RPMI7951 (cell line): Measurements from ENCODE around the gene TLCD3B. TPM values are rescaled to one million over a fixed set of nuclear protein-coding genes. Genes with fewer than 3 reads are reported as not detected.
A peak's percentile ranks its signal among the peaks of the same experiment; 100 is the strongest.

ENCODE experiments used
- DNase-seq: peaks from one replicate; pipeline ENCODE4 v3.0.0-alpha.2; 2012; ENCODE audit warnings: low read depth
- total RNA-seq: library from RNA; depleted of rRNA; stranded (reverse); fragments of >200 nt; shearing (Covaris generic); gene quantifications from 2 replicates; pipeline ENCODE4 v1.2.3, GENCODE V29; 2014; rRNA removed

The TLCD3B gene, protein sequence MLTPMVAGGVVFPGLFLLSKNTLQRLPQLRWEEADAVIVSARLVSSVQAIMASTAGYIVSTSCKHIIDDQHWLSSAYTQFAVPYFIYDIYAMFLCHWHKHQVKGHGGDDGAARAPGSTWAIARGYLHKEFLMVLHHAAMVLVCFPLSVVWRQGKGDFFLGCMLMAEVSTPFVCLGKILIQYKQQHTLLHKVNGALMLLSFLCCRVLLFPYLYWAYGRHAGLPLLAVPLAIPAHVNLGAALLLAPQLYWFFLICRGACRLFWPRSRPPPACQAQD
- 0.12 and 0.49 TPM in 2 replicates for total RNA-seq

DNA sequence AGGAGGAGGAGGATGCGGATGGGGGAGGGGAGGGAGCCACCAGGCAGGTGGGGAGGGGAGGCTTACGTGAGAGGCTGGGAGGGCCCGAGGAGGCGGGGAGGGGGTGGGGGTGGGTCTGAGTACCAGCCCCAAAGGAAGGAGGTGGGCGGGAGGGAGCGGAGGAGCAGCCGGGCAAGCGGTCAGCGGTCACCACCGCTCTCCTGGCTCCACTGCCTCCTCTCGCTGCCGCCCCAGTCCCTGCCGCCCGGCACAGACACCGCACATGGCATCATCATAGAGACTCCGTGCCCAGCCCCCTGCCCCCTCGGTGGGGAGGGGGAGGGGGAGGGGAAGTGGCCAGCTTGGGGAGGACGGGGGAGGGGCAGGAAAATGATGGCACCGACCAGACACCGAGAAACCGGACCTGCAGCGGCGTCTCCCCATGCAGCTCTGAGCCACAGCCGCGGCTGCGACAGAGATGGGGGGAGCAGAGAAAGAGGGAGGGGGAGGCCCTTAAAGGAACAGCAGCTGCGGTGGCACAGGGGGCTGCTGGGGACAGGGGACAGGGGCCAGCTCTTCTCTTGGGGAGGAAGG, at the start of gene TLCD3B:
TLCD3B (minus strand) TSS at position 431 of the 573 bp plus-strand sequence. CDS start 744 bp downstream, outside the sequence.
- DNase-seq: no peak

DNA sequence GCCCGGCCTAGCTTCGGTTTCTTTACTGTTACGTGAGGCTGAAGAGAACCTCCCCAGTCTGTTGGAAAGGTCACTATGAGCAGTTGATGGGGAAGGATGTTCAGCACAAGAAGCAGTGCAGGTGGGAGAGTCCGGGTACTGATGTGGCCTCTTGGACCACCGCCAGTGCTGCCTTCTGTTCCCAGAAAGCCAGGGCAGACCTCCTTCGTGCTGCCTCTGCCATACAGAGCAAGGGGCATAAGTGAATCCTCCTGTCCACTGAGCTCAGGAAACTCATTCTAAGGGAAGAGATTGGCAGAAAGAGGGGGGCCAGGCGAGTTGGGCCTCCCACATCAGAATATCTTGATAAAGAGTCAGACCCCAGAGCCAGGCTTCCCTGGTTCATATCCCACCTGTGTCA, 48.4 kb upstream of the TLCD3B start:
- DNase-seq: no peak

DNA sequence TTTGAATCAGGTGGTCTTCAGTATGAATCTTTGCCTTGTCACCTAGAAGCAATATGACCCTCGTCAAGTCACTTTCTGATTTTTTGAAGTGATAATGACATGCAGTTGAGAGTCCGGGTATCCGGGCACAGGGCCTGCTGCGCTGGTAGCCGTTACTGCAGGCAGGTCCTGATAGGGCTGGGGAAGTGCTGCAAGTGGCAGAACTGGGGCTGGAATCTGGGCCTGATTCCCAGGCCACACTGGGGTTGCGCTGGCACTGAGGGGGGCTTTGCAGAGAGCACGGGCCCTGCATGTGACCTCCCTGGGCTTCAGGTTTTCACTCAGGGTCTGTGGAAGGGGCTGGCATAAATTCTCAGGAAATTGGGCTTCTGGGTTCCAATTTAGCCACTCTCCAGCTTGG, 47.7 kb upstream of the TLCD3B start:
- no peak for DNase-seq

DNA sequence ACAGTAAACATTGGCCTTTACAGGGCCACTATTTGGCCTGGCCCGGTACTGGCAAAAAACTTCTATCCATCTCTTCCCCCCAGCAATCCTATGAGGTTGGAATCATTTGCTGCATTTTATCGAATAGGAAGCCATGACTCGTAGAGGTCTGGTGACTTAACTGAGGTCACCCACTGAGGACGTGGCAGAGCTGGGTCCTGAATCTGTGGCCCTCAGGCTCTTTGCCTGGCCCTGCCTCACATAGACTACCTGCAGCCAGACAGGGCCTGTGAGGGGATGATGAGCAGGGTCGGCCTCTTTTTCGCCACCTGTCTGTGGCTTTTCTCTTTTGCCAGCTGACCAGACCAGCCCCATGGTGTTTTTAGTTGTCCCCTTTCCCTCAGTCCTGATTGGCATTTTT, 46.6 kb upstream of the TLCD3B start:
- DNase-seq: no peak

DNA sequence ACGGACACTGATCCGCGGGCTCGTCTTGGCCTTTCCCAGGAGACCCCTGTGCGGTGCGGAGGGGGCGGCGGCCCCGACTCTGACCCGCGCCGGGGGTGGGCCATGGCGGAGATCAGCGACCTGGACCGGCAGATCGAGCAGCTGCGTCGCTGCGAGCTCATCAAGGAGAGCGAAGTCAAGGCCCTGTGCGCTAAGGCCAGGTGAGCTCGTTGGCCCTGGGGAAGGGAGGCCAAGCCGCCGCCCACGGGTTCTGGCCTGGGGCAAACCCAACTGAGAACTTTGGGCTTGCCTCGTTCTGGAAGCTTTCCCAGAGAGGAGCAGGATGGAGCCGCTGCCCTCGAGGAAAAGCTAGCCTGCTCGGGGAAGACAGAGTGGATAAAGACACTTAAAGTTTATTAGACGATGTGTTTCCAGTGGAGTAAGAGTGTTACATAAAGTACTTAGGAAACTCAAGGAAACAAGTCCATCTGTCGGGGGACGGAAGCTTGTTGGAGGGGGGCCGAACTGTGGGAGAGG, 45.3 kb upstream of the TLCD3B start:
- DNase-seq: no peak

DNA sequence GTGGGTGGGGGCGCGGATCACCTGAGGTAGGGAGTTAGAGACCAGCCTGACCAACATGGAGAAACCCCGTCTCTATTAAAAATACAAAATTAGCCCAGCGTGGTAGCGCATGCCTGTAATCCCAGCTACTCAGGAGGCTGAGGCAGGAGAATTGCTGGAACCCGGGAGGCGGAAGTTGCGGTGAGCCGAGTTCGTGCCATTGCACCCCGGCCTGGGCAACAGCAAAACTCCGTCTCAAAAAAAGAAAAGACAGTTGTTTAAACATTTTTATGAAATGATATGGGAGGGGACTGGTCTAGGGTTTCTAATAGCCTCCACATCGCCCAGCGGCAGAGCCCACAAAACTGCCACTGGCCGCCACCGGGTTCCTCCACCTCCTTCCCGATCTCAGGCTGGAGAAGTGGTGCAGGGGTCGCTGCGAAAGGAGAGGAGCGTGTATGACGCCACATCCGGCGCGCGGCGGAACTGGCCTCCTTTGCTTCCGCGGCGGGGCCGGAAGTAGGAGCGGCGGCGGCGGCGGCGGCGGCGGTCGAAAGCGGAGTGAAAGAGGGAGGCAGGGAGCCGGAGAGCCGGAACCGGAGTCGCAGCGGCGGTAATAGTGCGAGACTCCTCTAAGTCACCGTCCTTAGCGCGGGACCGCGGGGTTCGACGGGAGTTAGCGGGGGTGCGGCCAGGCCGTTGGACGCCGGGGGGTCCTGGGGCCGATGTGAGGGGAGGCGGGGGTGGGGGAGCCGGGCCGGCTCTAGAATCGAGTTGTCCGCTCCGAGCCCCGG, 44.6 kb upstream of the TLCD3B start, which contains the start of gene PPP4C:
PPP4C (plus strand) TSS at position 492 of the 773 bp plus-strand sequence. CDS start 384 bp downstream, outside the sequence.
- peak; percentile 88 for DNase-seq

DNA sequence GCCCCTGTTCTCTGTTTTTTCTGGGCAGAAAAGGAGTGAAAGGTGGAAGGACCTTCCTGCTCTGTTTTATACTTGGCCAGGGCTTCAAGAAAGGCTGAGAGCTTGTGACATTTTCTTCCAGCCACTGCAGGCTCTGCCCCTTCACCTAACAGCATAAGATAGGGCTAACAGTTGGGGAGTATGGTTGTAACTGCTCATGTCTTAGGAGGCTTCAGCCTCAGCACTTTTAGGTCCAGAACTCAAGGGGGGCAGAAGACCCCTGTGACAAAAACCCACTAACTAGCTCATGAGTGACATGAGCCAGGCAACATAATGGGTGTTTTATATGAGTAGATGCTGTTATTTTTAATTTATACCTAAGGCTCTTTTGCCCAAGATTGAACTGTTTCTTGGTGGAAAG, 39.4 kb upstream of the TLCD3B start:
- DNase-seq: no peak

DNA sequence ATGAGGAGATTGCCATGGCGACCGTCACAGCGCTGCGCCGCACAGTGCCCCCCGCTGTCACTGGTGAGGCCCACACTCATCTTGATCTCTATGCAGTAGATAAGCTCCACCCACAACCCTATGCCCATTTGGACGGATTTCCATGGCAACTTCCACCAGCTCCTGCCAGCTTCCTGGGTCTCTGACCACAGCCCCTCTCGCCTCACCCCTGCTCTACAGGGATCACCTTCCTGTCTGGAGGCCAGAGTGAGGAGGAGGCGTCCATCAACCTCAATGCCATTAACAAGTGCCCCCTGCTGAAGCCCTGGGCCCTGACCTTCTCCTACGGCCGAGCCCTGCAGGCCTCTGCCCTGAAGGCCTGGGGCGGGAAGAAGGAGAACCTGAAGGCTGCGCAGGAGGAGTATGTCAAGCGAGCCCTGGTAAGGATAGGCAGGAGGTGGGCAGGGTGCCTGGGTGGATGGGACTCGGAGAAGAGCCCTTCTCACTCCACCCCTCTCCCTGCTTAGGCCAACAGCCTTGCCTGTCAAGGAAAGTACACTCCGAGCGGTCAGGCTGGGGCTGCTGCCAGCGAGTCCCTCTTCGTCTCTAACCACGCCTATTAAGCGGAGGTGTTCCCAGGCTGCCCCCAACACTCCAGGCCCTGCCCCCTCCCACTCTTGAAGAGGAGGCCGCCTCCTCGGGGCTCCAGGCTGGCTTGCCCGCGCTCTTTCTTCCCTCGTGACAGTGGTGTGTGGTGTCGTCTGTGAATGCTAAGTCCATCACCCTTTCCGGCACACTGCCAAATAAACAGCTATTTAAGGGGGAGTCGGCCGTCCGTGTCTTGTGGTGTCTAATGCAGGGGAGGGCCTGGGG, 38.8 kb upstream of the TLCD3B start:
- DNase-seq: no peak

DNA sequence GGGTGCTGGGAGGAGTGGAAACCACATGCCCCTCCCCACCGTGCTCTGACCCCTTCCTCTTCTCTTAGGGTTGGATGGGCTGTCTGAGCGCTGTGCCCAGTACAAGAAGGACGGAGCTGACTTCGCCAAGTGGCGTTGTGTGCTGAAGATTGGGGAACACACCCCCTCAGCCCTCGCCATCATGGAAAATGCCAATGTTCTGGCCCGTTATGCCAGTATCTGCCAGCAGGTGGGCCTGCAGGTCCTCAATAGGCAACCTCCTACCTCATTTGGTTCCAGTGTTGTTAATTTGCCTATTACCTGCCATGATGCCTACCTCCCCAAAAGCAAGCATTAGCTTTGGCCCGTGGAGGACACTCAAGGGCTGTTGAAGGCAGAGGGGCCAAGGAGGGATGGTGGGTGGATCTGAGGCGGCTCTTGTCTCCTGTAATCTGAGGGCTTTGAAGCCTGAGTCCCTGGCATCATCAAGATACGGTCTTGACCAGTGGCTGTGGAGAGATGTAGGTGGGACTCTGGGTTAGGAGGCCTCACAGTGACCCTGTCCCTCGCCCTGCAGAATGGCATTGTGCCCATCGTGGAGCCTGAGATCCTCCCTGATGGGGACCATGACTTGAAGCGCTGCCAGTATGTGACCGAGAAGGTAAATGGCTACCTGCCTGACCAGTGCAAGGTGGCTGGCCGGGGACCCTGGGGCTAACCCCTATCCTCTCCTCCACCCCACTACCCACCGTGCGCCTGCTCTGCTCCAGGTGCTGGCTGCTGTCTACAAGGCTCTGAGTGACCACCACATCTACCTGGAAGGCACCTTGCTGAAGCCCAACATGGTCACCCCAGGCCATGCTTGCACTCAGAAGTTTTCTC, 37.9 kb upstream of the TLCD3B start:
- DNase-seq: no peak

DNA sequence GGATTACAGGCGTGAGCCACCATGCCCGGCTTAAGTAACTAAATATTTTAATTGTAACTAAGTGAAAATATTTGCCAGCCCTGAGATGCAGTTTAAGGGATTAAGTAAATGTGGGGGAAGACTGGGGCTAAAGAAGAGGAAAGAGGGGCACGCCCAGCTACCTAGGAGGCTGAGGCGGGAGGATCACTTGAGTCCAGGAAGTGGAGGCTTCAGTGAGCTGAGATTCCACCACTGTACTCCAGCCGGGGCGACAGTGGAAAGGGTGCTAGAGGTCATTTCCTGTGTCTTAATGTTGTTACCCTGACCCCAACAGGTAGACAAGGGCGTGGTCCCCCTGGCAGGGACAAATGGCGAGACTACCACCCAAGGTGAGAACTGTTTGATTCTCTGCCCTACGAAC, 37.3 kb upstream of the TLCD3B start:
- DNase-seq: no peak

DNA sequence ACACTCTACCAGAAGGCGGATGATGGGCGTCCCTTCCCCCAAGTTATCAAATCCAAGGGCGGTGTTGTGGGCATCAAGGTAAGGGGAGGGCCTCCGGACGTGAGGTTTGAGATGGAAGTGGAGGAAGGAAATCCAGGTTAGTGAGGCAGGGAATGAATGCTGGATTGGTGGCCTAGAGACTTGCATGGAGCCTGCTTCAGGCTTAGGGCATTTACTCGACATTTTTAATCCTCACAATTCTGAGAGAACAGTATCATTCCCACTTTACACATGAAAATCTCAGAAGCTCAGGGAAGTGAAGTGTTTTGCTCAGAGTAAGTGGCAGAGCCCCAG, 36.5 kb upstream of the TLCD3B start:
- no peak for DNase-seq

DNA sequence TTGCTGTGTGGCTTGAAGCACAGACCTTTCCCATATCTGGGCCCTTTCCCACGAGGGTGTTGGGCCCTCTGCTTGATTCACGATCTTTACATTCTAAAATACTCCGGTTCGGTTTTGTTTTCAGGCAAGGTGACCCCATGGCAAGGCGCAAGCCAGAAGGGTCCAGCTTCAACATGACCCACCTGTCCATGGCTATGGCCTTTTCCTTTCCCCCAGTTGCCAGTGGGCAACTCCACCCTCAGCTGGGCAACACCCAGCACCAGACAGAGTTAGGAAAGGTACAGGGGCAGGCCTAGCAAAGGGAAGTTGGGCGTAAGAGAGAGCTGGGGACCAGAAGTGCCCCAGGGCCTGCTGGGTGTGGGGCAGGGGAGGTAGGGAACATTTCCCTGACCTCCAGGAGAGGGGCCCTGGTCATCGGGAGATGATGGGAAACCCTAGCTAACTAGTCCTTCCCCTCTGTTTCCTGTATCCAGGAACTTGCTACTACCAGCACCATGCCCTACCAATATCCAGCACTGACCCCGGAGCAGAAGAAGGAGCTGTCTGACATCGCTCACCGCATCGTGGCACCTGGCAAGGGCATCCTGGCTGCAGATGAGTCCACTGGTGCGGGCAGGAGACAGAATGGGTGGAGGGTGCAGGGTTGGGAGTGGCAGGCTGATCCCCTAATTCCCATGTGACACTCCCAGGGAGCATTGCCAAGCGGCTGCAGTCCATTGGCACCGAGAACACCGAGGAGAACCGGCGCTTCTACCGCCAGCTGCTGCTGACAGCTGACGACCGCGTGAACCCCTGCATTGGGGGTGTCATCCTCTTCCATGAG, 35.9 kb upstream of the TLCD3B start:
- DNase-seq: no peak

DNA sequence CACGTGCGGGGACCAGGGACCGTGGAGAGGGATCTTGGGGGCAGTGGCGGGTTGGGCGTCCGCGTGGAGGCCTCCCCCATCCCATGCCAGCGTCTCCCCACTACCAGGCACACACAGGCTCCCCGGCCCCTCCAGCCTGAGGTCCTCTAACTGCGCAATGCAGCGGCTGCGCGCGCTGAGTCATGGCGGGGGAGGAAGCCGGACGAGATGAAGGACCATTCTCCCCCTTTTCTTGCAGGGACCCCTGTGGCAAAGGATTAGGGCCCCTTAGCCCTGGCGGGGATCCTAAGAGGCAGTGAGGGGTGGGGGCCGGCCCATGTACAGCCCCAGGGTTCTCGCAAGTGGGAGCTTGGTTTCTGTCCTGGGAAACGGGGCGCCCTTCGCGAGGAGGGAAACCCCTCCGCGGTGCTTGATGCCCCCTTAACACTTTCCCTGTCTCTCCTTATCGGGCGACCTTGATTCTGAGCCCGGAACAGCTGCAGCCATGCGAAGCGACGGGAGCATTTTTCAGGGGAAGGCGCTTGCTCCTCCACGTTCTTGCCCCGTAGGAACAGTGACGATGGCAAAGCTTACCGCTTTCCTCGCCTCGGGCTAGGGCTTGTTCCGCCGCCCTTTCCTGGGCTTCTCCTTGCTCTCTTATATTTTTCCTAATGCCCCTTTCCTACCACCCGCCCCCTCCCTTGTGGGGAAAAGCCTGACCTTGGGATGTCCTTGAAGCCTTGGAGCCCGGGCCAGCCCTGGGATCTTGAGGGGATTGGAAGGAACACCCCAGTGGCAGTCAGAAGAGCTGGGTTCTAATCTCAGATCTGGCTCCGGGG, 35.1 kb upstream of the TLCD3B start:
- DNase-seq: peak; percentile 34

DNA sequence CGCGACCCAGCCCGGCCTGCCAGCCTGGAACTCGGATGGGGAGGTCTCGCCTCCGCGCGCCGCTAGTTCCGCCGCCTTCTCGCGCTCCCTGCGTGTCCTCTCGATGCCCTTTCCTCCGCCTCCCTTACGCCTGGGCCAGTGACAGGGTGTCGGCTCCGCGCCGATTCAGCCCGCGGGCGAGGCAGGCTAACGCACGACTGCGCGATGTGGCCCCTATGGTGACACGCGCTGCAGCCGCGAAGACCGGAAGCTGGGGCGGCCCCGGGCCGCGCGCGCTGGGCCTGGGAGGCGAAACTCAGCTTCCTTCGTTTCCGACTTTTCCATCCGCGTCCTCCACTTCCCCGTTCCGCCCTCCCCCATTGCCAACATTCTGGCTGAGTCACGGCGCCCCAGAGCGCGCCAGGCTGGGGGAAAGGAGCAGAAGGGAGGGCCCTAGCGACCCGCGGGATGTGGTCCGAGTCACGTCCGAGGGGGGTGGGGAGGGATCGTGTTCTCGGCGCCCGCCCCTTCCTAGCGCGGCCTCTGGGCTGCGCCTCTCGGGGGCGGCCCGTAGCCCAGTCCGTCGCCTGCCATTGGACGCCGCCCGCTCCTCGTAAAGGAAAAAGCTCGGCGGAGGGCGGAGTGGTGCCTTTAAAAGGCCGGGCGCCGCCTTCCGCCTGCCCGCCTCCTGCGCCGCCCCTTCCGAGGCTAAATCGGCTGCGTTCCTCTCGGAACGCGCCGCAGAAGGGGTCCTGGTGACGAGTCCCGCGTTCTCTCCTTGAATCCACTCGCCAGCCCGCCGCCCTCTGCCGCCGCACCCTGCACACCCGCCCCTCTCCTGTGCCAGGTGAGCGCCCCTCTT, 34.3 kb upstream of the TLCD3B start, which contains the start of gene ALDOA:
ALDOA (plus strand) TSS at position 659 of the 841 bp plus-strand sequence. CDS start 1,138 bp downstream, outside the sequence.
- DNase-seq: peak; percentile 97

DNA sequence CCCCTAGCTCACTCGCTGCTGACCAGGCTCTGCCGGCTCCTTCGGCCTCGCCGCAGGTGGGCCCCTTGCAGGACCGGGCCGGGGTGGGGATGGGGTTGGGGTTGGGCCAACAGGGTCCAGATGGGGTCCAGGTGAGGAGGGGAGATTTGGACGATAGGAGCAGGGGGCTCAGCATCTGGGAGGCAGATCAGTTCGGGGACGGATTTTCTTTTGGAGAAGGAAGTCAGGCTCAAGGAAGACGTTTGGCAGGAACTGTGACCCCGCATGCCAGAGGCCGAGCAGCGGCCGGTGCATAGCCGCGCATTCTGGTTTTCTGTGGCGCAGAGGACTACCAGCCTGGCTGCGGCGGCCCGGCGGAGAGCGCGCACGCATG, 33.6 kb upstream of the TLCD3B start:
- no peak for DNase-seq

DNA sequence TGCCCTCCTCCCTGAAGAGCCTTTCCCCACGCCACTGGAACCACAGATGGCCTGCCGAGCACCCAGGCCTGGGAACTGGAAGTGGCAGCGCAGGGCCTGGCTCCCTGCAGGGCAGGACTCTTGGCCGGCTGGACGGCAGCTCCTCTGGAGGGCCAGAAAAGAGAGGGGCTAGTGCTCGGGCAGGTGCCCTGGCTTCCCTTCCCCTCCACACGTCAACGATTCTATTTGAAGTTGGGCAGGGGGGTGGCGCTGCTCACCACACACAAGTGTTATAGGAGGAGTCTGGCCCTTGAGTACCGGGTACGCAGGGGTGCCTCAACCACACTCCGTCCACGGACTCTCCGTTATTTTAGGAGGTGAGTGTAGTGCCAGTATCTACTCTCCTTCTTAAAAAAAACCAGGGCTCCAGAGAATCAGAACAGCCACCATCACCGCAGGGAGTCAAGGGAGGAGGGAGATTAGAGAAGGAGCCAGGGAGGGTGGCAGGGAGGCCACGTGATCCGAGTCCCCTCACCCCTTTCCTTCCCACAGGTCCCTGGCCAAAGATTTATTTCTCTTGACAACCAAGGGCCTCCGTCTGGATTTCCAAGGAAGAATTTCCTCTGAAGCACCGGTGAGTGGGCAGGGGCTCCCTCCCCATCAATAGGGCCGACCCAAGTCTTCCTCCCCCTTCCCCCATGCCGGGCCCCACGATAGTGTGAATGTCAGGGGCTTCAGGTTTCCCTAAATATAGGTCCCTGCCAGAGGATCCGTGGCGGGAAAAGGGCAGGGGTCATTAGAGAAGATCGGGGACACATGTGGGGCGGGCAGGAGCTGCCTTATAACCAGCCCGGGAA, 33.0 kb upstream of the TLCD3B start:
- no peak for DNase-seq

DNA sequence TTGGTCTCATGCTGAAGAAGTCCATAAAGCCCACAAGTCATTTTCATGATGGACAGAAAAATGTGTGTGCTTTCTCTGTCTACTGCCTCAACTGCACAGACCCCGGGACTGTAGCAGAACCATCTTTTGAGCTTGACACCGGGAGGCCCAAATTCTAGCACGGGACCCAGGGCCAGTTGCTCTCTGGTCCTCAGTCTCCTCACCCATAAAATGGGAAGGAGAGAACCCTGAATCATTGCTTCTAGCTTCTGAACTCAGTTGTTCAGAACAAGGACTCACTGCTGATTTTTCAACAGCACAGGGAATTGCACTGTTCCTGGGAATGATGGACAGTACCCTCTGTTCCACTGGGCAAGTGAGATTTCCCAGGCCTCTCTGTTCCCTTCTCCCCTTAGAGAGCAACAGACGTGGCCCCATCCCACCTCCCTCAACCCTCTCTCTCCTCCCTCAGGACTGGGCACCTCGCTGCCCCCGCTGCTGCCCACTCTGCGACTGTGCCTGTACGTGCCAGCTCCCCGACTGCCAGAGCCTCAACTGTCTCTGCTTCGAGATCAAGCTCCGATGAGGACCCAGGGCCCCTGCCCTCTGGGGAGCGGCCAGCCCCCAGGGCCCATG, 32.3 kb upstream of the TLCD3B start:
- DNase-seq: no peak
